HepG2 (cell line): Measurements from ENCODE around the gene USP35. TPM values are rescaled to one million over a fixed set of nuclear protein-coding genes. Genes with fewer than 3 reads are reported as not detected.

Experiments
- BRD4 ChIP-seq: sonication (generic); formaldehyde crosslinking; IDR thresholded peaks from 2 replicates; pipeline ENCODE4 v1.4.0; 2020; ENCODE audit warnings: missing genetic modification reagents
- HMGA1 ChIP-seq: sonication (generic); formaldehyde crosslinking; conservative IDR thresholded peaks from 2 replicates; pipeline ENCODE4 v1.4.0; 2020; ENCODE audit warnings: missing genetic modification reagents
- HMGXB4 ChIP-seq, 2 experiments: sonication (generic) in 1 of 2; formaldehyde crosslinking in 1 of 2; IDR thresholded peaks; 2 replicates each; pipeline versions ENCODE4 v1.4.0 to v1.6.1; 2018 to 2020; ENCODE audit warnings: missing genetic modification reagents in 2 of 2, borderline replicate concordance in 1 of 2, low read depth in 1 of 2, mild to moderate bottlenecking in 1 of 2, missing biosample characterization in 1 of 2
- HNRNPH1 ChIP-seq: fragments of 200-400 bp; formaldehyde crosslinking; optimal IDR thresholded peaks from 2 replicates; pipeline ENCODE3; 2017; ENCODE audit warnings: mild to moderate bottlenecking, low read depth, low read length
- JUN ChIP-seq: sonication (generic); formaldehyde crosslinking; IDR thresholded peaks from 2 replicates; pipeline ENCODE4 v1.4.0; 2020; ENCODE audit warnings: mild to moderate bottlenecking, missing genetic modification reagents
- KDM1A ChIP-seq: IDR thresholded peaks from 2 replicates; pipeline ENCODE4 v1.6.1; 2016; ENCODE audit warnings: missing compliant biosample characterization
- KLF16 ChIP-seq, 2 experiments: sonication (generic) in 1 of 2; formaldehyde crosslinking in 1 of 2; IDR thresholded peaks; 2 replicates each; pipeline versions ENCODE4 v1.6.1 to v1.8.0; 2016 to 2023; ENCODE audit warnings: missing genetic modification reagents in 2 of 2, missing compliant biosample characterization in 1 of 2
- NAIF1 ChIP-seq: sonication (generic); formaldehyde crosslinking; IDR thresholded peaks from 2 replicates; pipeline ENCODE4 v1.5.0; 2020; ENCODE audit warnings: mild to moderate bottlenecking, missing genetic modification reagents, borderline replicate concordance
- SSRP1 ChIP-seq: IDR thresholded peaks from 2 replicates; pipeline ENCODE4 v1.6.1; 2016; ENCODE audit warnings: control low read depth
- ZNF280B ChIP-seq: sonication (generic); formaldehyde crosslinking; IDR thresholded peaks from 2 replicates; pipeline ENCODE4 v1.5.0; 2020; ENCODE audit warnings: missing genetic modification reagents, mild to moderate bottlenecking, borderline replicate concordance
- ZNF33A ChIP-seq: sonication (generic); formaldehyde crosslinking; IDR thresholded peaks from 2 replicates; pipeline ENCODE4 v1.5.1; 2020; ENCODE audit warnings: missing genetic modification reagents, mild to moderate bottlenecking, moderate library complexity, borderline replicate concordance
- ZNF510 ChIP-seq: sonication (generic); formaldehyde crosslinking; IDR thresholded peaks from 2 replicates; pipeline ENCODE4 v1.4.0; 2020; ENCODE audit warnings: low read depth, mild to moderate bottlenecking, missing genetic modification reagents
- polyA plus RNA-seq, 8 experiments: library from polyadenylated mRNA; depleted of rRNA in 3 of 8; stranded (reverse) in 7 of 8; unstranded in 1 of 8; fragments of >200 nt; fragmentation: Illumina TruSeq in 4 of 8; extraction: Trizol in 4 of 8; gene quantifications; 2 replicates each; pipeline versions ENCODE4 v1.2.1 to v1.2.3, GENCODE V29; 2011 to 2016; ENCODE audit warnings: low read depth in 4 of 8, missing spikeins in 1 of 8, mixed read lengths in 1 of 8; ENCODE audit not compliant: insufficient read depth in 1 of 8
- total RNA-seq, 5 experiments: library from RNA; depleted of rRNA; stranded (reverse); fragments of >200 nt; fragmentation: Illumina TruSeq; extraction: Trizol; gene quantifications; 2 replicates each; pipeline ENCODE4 v1.2.3, GENCODE V29; 2016; ENCODE audit warnings: low read depth in 1 of 5
- TF ChIP-seq, protein P1 (sequence below): sonication (generic); formaldehyde crosslinking; IDR thresholded peaks from 2 replicates; pipeline ENCODE4 v1.4.0; 2020; ENCODE audit warnings: missing genetic modification reagents
- TF ChIP-seq, protein P2 (sequence below): sonication (generic); formaldehyde crosslinking; IDR thresholded peaks from 2 replicates; pipeline ENCODE4 v1.4.0; 2020; ENCODE audit warnings: missing genetic modification reagents
- TF ChIP-seq, protein P3 (sequence below): sonication (generic); formaldehyde crosslinking; IDR thresholded peaks from 2 replicates; pipeline ENCODE4 v1.8.0; 2023; ENCODE audit warnings: mild to moderate bottlenecking, missing genetic modification reagents
- TF ChIP-seq, protein P4 (sequence below): sonication (generic); formaldehyde crosslinking; IDR thresholded peaks from 2 replicates; pipeline ENCODE4 v1.4.0; 2020; ENCODE audit warnings: mild to moderate bottlenecking, missing genetic modification reagents

USP35 gene
- total and polyA plus RNA-seq, 2 of the 13 experiments (the other 11 are each of a cell fraction or from before 2014, with no cell fraction given), result 4.6 to 7.7 TPM

GRCh38 chr11:78156127-78156844 lies 32.4 kb upstream of the USP35 start (continued):
- TF ChIP-seq ZNF33A (CRISPR knock-in tag), result no peak
- TF ChIP-seq KDM1A (CRISPR knock-in tag), result peak; percentile 87
- TF ChIP-seq BRD4 (CRISPR knock-in tag), result no peak
- TF ChIP-seq, protein P1, sequence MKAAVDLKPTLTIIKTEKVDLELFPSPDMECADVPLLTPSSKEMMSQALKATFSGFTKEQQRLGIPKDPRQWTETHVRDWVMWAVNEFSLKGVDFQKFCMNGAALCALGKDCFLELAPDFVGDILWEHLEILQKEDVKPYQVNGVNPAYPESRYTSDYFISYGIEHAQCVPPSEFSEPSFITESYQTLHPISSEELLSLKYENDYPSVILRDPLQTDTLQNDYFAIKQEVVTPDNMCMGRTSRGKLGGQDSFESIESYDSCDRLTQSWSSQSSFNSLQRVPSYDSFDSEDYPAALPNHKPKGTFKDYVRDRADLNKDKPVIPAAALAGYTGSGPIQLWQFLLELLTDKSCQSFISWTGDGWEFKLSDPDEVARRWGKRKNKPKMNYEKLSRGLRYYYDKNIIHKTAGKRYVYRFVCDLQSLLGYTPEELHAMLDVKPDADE (CRISPR knock-in tag), result no peak
- peak in 1 of 2 experiments; percentile 94; a peak in 2 of 4 replicates for TF ChIP-seq KLF16 (CRISPR knock-in tag; IDR thresholded peaks at IDR 0.05)
- no peak for TF ChIP-seq SSRP1
- peak in 1 of 2 experiments; percentile 21; a peak in 1 of 4 replicates for TF ChIP-seq HMGXB4 (CRISPR knock-in tag; IDR thresholded peaks at IDR 0.05; ENCODE audit: borderline replicate concordance in 1 of 2, low read depth in 1 of 2)
- no peak for TF ChIP-seq HMGA1 (CRISPR knock-in tag)
- TF ChIP-seq, protein P2, sequence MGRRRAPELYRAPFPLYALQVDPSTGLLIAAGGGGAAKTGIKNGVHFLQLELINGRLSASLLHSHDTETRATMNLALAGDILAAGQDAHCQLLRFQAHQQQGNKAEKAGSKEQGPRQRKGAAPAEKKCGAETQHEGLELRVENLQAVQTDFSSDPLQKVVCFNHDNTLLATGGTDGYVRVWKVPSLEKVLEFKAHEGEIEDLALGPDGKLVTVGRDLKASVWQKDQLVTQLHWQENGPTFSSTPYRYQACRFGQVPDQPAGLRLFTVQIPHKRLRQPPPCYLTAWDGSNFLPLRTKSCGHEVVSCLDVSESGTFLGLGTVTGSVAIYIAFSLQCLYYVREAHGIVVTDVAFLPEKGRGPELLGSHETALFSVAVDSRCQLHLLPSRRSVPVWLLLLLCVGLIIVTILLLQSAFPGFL (CRISPR knock-in tag), result no peak
- no peak for TF ChIP-seq NAIF1 (CRISPR knock-in tag)
- TF ChIP-seq HNRNPH1, result no peak
- TF ChIP-seq ZNF510, result no peak
- peak; percentile 61; the same call in 1 of the 2 replicates for TF ChIP-seq JUN
- TF ChIP-seq, protein P3, sequence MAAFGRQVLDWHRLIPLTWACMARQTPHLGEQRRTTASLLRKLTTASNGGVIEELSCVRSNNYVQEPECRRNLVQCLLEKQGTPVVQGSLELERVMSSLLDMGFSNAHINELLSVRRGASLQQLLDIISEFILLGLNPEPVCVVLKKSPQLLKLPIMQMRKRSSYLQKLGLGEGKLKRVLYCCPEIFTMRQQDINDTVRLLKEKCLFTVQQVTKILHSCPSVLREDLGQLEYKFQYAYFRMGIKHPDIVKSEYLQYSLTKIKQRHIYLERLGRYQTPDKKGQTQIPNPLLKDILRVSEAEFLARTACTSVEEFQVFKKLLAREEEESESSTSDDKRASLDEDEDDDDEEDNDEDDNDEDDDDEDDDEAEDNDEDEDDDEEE (CRISPR knock-in tag), result no peak
- TF ChIP-seq, protein P4, sequence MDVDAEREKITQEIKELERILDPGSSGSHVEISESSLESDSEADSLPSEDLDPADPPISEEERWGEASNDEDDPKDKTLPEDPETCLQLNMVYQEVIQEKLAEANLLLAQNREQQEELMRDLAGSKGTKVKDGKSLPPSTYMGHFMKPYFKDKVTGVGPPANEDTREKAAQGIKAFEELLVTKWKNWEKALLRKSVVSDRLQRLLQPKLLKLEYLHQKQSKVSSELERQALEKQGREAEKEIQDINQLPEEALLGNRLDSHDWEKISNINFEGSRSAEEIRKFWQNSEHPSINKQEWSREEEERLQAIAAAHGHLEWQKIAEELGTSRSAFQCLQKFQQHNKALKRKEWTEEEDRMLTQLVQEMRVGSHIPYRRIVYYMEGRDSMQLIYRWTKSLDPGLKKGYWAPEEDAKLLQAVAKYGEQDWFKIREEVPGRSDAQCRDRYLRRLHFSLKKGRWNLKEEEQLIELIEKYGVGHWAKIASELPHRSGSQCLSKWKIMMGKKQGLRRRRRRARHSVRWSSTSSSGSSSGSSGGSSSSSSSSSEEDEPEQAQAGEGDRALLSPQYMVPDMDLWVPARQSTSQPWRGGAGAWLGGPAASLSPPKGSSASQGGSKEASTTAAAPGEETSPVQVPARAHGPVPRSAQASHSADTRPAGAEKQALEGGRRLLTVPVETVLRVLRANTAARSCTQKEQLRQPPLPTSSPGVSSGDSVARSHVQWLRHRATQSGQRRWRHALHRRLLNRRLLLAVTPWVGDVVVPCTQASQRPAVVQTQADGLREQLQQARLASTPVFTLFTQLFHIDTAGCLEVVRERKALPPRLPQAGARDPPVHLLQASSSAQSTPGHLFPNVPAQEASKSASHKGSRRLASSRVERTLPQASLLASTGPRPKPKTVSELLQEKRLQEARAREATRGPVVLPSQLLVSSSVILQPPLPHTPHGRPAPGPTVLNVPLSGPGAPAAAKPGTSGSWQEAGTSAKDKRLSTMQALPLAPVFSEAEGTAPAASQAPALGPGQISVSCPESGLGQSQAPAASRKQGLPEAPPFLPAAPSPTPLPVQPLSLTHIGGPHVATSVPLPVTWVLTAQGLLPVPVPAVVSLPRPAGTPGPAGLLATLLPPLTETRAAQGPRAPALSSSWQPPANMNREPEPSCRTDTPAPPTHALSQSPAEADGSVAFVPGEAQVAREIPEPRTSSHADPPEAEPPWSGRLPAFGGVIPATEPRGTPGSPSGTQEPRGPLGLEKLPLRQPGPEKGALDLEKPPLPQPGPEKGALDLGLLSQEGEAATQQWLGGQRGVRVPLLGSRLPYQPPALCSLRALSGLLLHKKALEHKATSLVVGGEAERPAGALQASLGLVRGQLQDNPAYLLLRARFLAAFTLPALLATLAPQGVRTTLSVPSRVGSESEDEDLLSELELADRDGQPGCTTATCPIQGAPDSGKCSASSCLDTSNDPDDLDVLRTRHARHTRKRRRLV (CRISPR knock-in tag), result no peak
- no peak for TF ChIP-seq ZNF280B
